Fibroblast of upper back skin (primary cell): ENCODE measurements around the gene PASK.
"Not testable (repeated sequence)": the region's sequence is repeated elsewhere in the genome, so short reads cannot be mapped to it uniquely, and the experiment has no call there.

Experiments
- DNase-seq: peaks from one replicate; pipeline ENCODE4 v3.0.0-alpha.2; 2013

PASK gene

GRCh38 chr2:241123816-241124536 is 25.3 kb downstream of the PASK start:
- DNase-seq: no peak

GRCh38 chr2:241122376-241123002 is 26.8 kb downstream of the PASK start:
- DNase-seq: no peak

- no peak for DNase-seq
Observed at GRCh38 chr2:241121008-241121407, 28.3 kb downstream of the PASK start.

GRCh38 chr2:241120440-241120839 is 28.8 kb downstream of the PASK start:
- DNase-seq: no peak

GRCh38 chr2:241118737-241119505 is 30.4 kb downstream of the PASK start:
- no peak for DNase-seq

GRCh38 chr2:241116606-241117560 is 32.4 kb downstream of the PASK start:
- no peak for DNase-seq

- DNase-seq: no peak
Observed at GRCh38 chr2:241115361-241115760, 33.9 kb downstream of the PASK start.

- no peak for DNase-seq
Observed at GRCh38 chr2:241114836-241115235, 34.4 kb downstream of the PASK start.

- no peak for DNase-seq
Observed at GRCh38 chr2:241112592-241112991, 36.7 kb downstream of the PASK start.

- no peak for DNase-seq
Observed at GRCh38 chr2:241112046-241112445, 37.2 kb downstream of the PASK start.

- no peak for DNase-seq
Observed at GRCh38 chr2:241111440-241111805, 37.8 kb downstream of the PASK start.

- no peak for DNase-seq
Observed at GRCh38 chr2:241110607-241111439, 38.4 kb downstream of the PASK start.

GRCh38 chr2:241110089-241110606 is 39.1 kb downstream of the PASK start:
- no peak for DNase-seq

- DNase-seq: no peak
Observed at GRCh38 chr2:241109210-241110088, 39.8 kb downstream of the PASK start.

- no peak for DNase-seq
Observed at GRCh38 chr2:241108271-241109209, 40.7 kb downstream of the PASK start.

GRCh38 chr2:241107031-241107783 is 42.1 kb downstream of the PASK start:
- no peak for DNase-seq

GRCh38 chr2:241105641-241106040 is 43.6 kb downstream of the PASK start:
- DNase-seq: no peak

- not testable (repeated sequence) for DNase-seq
Observed at GRCh38 chr2:241104611-241105010, 44.7 kb downstream of the PASK start.

GRCh38 chr2:241103176-241103595 is 46.1 kb downstream of the PASK start:
- no peak for DNase-seq
